B cell (primary cell): ENCODE measurements around the gene NCDN. TPM values are rescaled to one million over a fixed set of nuclear protein-coding genes. Genes with fewer than 3 reads are reported as not detected.

Experiments
- ATAC-seq: fragments of 200-7000 bp; cut with Tn5 transposase; one replicate; pipeline ENCODE4 v1.10.0; 2021; ENCODE audit warnings: low read depth, mild to moderate bottlenecking, moderate number of reproducible peaks, moderate library complexity
- CTCF ChIA-PET: fragments of 350-600 bp; sonication (Branson Sonifier 250); formaldehyde crosslinking; loops from one replicate; lab custom pipeline; 2021; ENCODE audit warnings: antibody characterized with exemption, inconsistent platforms; lab: Charles Lee
- POLR2A ChIA-PET: fragments of 350-600 bp; sonication (Branson Sonifier 250); formaldehyde crosslinking; loops from one replicate; lab custom pipeline; 2021; ENCODE audit warnings: antibody characterized with exemption; lab: Charles Lee
- DNase-seq: peaks from one replicate; pipeline ENCODE4 v3.0.0; 2013
- H2AFZ ChIP-seq: 2 replicates; pipeline ENCODE4 v1.6.1; 2012; ENCODE audit warnings: mild to moderate bottlenecking, low read depth, low read length; ENCODE audit not compliant: insufficient read depth, poor library complexity, severe bottlenecking
- H3K27ac ChIP-seq, 2 donors: 1 replicate in 1 of 2; 2 replicates in 1 of 2; pipeline ENCODE4 v1.5.1; 2012 to 2013; ENCODE audit warnings: low read length in 2 of 2, mild to moderate bottlenecking in 2 of 2, moderate library complexity in 1 of 2
- H3K27me3 ChIP-seq, 4 experiments: fragments of 200-600 bp in 1 of 4; sonication (generic) in 1 of 4; replicated peaks in 1 of 4; 1 replicate in 2 of 4; 2 replicates in 2 of 4; pipeline versions ENCODE4 v1.6.1 to v1.7.0; 2013 to 2016; ENCODE audit warnings: low read length in 3 of 4, mild to moderate bottlenecking in 2 of 4, mixed read lengths in 1 of 4, moderate library complexity in 1 of 4; ENCODE audit not compliant: insufficient read depth in 4 of 4, control insufficient read depth in 3 of 4; ENCODE audit errors: control extremely low read depth in 1 of 4
- H3K36me3 ChIP-seq, 2 experiments: replicated peaks in 1 of 2; 1 replicate in 1 of 2; 2 replicates in 1 of 2; pipeline versions ENCODE4 v1.6.1 to v1.7.1; 2013; ENCODE audit warnings: low read length in 1 of 2; ENCODE audit not compliant: insufficient read depth in 2 of 2, control insufficient read depth in 1 of 2; ENCODE audit errors: control extremely low read depth in 1 of 2, extremely low read depth in 1 of 2
- H3K4me1 ChIP-seq, 2 donors: fragments of 200-600 bp in 1 of 2; sonication (generic) in 1 of 2; 1 replicate in 1 of 2; 2 replicates in 1 of 2; pipeline versions ENCODE4 v1.5.1 to v1.6.1; 2013 to 2017; ENCODE audit warnings: low read length in 2 of 2; ENCODE audit not compliant: control insufficient read depth in 2 of 2, insufficient read depth in 2 of 2
- H3K4me2 ChIP-seq: replicated peaks from 2 replicates; pipeline ENCODE3; 2012; ENCODE audit warnings: mild to moderate bottlenecking, low read depth, low read length; ENCODE audit not compliant: poor library complexity, severe bottlenecking
- H3K4me3 ChIP-seq, 5 experiments: fragments of 200-600 bp in 1 of 5; sonication (generic) in 1 of 5; 1 replicate in 3 of 5; 2 replicates in 2 of 5; pipeline versions ENCODE4 v1.5.1 to v1.7.0; 2011 to 2016; ENCODE audit warnings: low read length in 4 of 5, mild to moderate bottlenecking in 4 of 5, low read depth in 2 of 5, control low read depth in 1 of 5, moderate library complexity in 1 of 5; ENCODE audit not compliant: insufficient read depth in 1 of 5; ENCODE audit errors: control extremely low read depth in 1 of 5, extremely low read depth in 1 of 5
- H3K79me2 ChIP-seq: fragments of 200-600 bp; sonication (generic); one replicate; pipeline ENCODE4 v1.6.0; 2016; ENCODE audit warnings: low read length; ENCODE audit not compliant: control insufficient read depth, insufficient read depth
- H3K9ac ChIP-seq: fragments of 200-600 bp; sonication (generic); 2 replicates; pipeline ENCODE4 v1.6.1; 2017; ENCODE audit warnings: mild to moderate bottlenecking, low read length, moderate library complexity
- H3K9me3 ChIP-seq, 3 donors: one replicate each; pipeline versions ENCODE4 v1.6.1 to v1.7.1; 2013; ENCODE audit warnings: low read length in 2 of 3; ENCODE audit not compliant: control insufficient read depth in 2 of 3, insufficient read depth in 1 of 3; ENCODE audit errors: control extremely low read depth in 1 of 3
- H4K20me1 ChIP-seq: 2 replicates; pipeline ENCODE4 v1.6.0; 2012; ENCODE audit warnings: mild to moderate bottlenecking, low read length; ENCODE audit not compliant: insufficient read depth, control insufficient read depth, poor library complexity, severe bottlenecking
- H3K27ac Mint-ChIP-seq: one replicate; pipeline ENCODE4 v1.8.0; 2021; ENCODE audit warnings: mixed read lengths
- H3K27me3 Mint-ChIP-seq: one replicate; pipeline ENCODE4 v1.8.0; 2021; ENCODE audit warnings: mixed read lengths
- H3K4me1 Mint-ChIP-seq: one replicate; pipeline ENCODE4 v1.8.0; 2021; ENCODE audit warnings: mixed read lengths
- H3K4me3 Mint-ChIP-seq: one replicate; pipeline ENCODE4 v1.8.0; 2021; ENCODE audit warnings: mixed read lengths
- H3K9me3 Mint-ChIP-seq: one replicate; pipeline ENCODE4 v1.8.0; 2022; ENCODE audit warnings: mixed read lengths; ENCODE audit not compliant: insufficient read depth
- CTCF ChIP-seq: fragments of 200-600 bp; IDR thresholded peaks from one replicate; pipeline ENCODE4 v1.8.0; 2022; ENCODE audit warnings: antibody characterized with exemption, mild to moderate bottlenecking
- EZH2 ChIP-seq: IDR thresholded peaks from 2 replicates; pipeline ENCODE4 v1.6.1; 2012; ENCODE audit warnings: borderline replicate concordance, low read depth, mild to moderate bottlenecking, moderate library complexity, low read length; ENCODE audit not compliant: insufficient read depth, poor library complexity, severe bottlenecking
- WGBS: methylation state at CpG from one replicate; pipeline ENCODE4 v1.1.5; 2013; ENCODE audit warnings: missing lambda C conversion rate; ENCODE audit not compliant: insufficient coverage; 5-methylcytosine and 5-hydroxymethylcytosine counted together
- intact Hi-C: fragments of 100-400 bp; cut with micrococcal nuclease; formaldehyde crosslinking; loops from one replicate; pipeline ENCODE4 v1.10.0; 2022
- polyA plus RNA-seq: library from polyadenylated mRNA; depleted of rRNA; stranded (reverse); fragments of >200 nt; gene quantifications from 2 replicates; pipeline ENCODE4 v1.2.3, GENCODE V29; 2012
- total RNA-seq, 2 donors: library from RNA; stranded (reverse); fragments of 120-200 nt in 1 of 2; gene quantifications; 1 replicate in 1 of 2; 2 replicates in 1 of 2; pipeline versions ENCODE4 v1.2.3 to v1.2.4, GENCODE V29; 2013 to 2022

NCDN gene
- total and polyA plus RNA-seq, 2 donors (not counting 1 experiment from before 2014, with no cell fraction given) = 13.6 to 19.8 TPM

GRCh38 chr1:35590476-35591040 is 33.0 kb downstream of the NCDN start:
- H3K27me3 Mint-ChIP-seq = no peaks in the 10 kb centered on the region
- Histone ChIP-seq H3K79me2 (no peaks in the 10 kb centered on the region), H3K9me3 (no peaks in the 10 kb centered on the region), H4K20me1 (no peaks in the 10 kb centered on the region), H3K36me3 (peaks cover 0 to 3% of the 10 kb centered on the region in 2 experiments), H3K27me3 (no peaks in the 10 kb centered on the region), H2AFZ (no peak overlapping the region), H3K4me3 (no peak overlapping the region), H3K9ac (no peak overlapping the region), H3K27ac (no peak overlapping the region), H3K4me2 (no peak overlapping the region), H3K4me1 (no peaks in the 10 kb centered on the region)
- ChIA-PET POLR2A (no interaction called here), CTCF (interaction anchor here (0.6 to 1.2 kb wide), 2 partner anchors 11 to 336 kb away, joined by 3 to 4 read pairs; no protein-coding TSS in a partner anchor)
- TF ChIP-seq EZH2 (no peak), CTCF (no peak)
- H3K9me3 Mint-ChIP-seq = no peaks in the 10 kb centered on the region
- ATAC-seq (no peak), DNase-seq (no peak)
- no peak overlapping the region for H3K4me3 Mint-ChIP-seq
- H3K4me1 Mint-ChIP-seq = no peaks in the 10 kb centered on the region
- no peak overlapping the region for H3K27ac Mint-ChIP-seq
- intact Hi-C loops = no loop called here
- WGBS = 97% methylated on average over 25 of the region's 25 CpGs

GRCh38 chr1:35591211-35591610 is 33.6 kb downstream of the NCDN start:
- POLR2A ChIA-PET = no interaction called here
- no peak overlapping the region for H3K9ac ChIP-seq
- 96% methylated on average over 5 of the region's 8 CpGs for WGBS
- no peak overlapping the region for H3K4me3 ChIP-seq
- no peak overlapping the region for H3K4me2 ChIP-seq
- no peaks in the 10 kb centered on the region for H4K20me1 ChIP-seq
- no peak for ATAC-seq
- Mint-ChIP-seq H3K4me3 (no peak overlapping the region), H3K27me3 (no peaks in the 10 kb centered on the region), H3K4me1 (no peaks in the 10 kb centered on the region), H3K9me3 (no peaks in the 10 kb centered on the region), H3K27ac (no peak overlapping the region)
- CTCF ChIA-PET = interaction anchor here (1.2 kb wide), 1 partner anchor 10 kb away, joined by 3 read pairs; no protein-coding TSS in a partner anchor
- H3K27ac ChIP-seq = no peak overlapping the region
- H3K27me3 ChIP-seq = no peaks in the 10 kb centered on the region
- DNase-seq = no peak
- H3K4me1 ChIP-seq = no peaks in the 10 kb centered on the region
- peaks cover 0 to 3% of the 10 kb centered on the region in 2 experiments for H3K36me3 ChIP-seq
- TF ChIP-seq CTCF (no peak), EZH2 (no peak)
- H3K79me2 ChIP-seq = no peaks in the 10 kb centered on the region
- intact Hi-C loops = no loop called here
- H3K9me3 ChIP-seq = no peaks in the 10 kb centered on the region
- no peak overlapping the region for H2AFZ ChIP-seq
